Activated naive CD4-positive, alpha-beta T cell treated with anti-CD3 and anti-CD28 coated beads, Interleukin-2, amount 50 U/mL, for 24 hours (primary cell): ENCODE measurements around the gene BMP4.

Experiments used
- H3K27ac Mint-ChIP-seq: one replicate; pipeline ENCODE4 v1.8.0; 2021; ENCODE audit warnings: mild to moderate bottlenecking, mixed read lengths
- H3K27me3 Mint-ChIP-seq: one replicate; pipeline ENCODE4 v1.8.0; 2021; ENCODE audit warnings: mixed read lengths
- H3K36me3 Mint-ChIP-seq: one replicate; pipeline ENCODE4 v1.8.0; 2021; ENCODE audit warnings: mixed read lengths
- H3K4me1 Mint-ChIP-seq: one replicate; pipeline ENCODE4 v1.8.0; 2021; ENCODE audit warnings: mixed read lengths
- H3K4me3 Mint-ChIP-seq: one replicate; pipeline ENCODE4 v1.8.0; 2021; ENCODE audit warnings: mild to moderate bottlenecking, mixed read lengths
- H3K9me3 Mint-ChIP-seq: one replicate; pipeline ENCODE4 v1.8.0; 2021; ENCODE audit warnings: mixed read lengths

Gene BMP4

GRCh38 chr14:53978194-53978593 lies 21.6 kb upstream of the BMP4 start:
- H3K9me3 Mint-ChIP-seq = no peaks in the 10 kb centered on the region
- H3K27ac Mint-ChIP-seq = no peak overlapping the region

GRCh38 chr14:53975444-53975843 lies 18.8 kb upstream of the BMP4 start:
- H3K4me1 Mint-ChIP-seq = no peaks in the 10 kb centered on the region
- H3K36me3 Mint-ChIP-seq = no peaks in the 10 kb centered on the region
- H3K9me3 Mint-ChIP-seq = no peaks in the 10 kb centered on the region
- H3K27me3 Mint-ChIP-seq = peaks cover 1% of the 10 kb centered on the region
- H3K4me3 Mint-ChIP-seq = no peak overlapping the region
- H3K27ac Mint-ChIP-seq = no peak overlapping the region

More at GRCh38 chr14:53978194-53978593, 21.6 kb upstream of the BMP4 start:
- Mint-ChIP-seq H3K4me1 (no peaks in the 10 kb centered on the region), H3K4me3 (no peak overlapping the region), H3K36me3 (no peaks in the 10 kb centered on the region), H3K27me3 (no peaks in the 10 kb centered on the region)

- Mint-ChIP-seq H3K36me3 (no peaks in the 10 kb centered on the region), H3K4me1 (no peaks in the 10 kb centered on the region), H3K27me3 (peaks cover 4% of the 10 kb centered on the region), H3K4me3 (no peak overlapping the region), H3K27ac (no peak overlapping the region), H3K9me3 (no peaks in the 10 kb centered on the region)
These were observed 14.9 kb upstream of the BMP4 start for GRCh38 chr14:53971521-53971920.

GRCh38 chr14:53969326-53969725 lies 12.7 kb upstream of the BMP4 start:
- H3K27me3 Mint-ChIP-seq = peaks cover 9% of the 10 kb centered on the region
- no peak overlapping the region for H3K4me3 Mint-ChIP-seq
- H3K27ac Mint-ChIP-seq = no peak overlapping the region
- H3K4me1 Mint-ChIP-seq = no peaks in the 10 kb centered on the region
- no peaks in the 10 kb centered on the region for H3K9me3 Mint-ChIP-seq
- no peaks in the 10 kb centered on the region for H3K36me3 Mint-ChIP-seq

- Mint-ChIP-seq H3K4me1 (no peaks in the 10 kb centered on the region), H3K9me3 (no peaks in the 10 kb centered on the region), H3K27me3 (peaks cover 14% of the 10 kb centered on the region), H3K36me3 (no peaks in the 10 kb centered on the region), H3K4me3 (no peak overlapping the region), H3K27ac (no peak overlapping the region)
These were observed 12.1 kb upstream of the BMP4 start for GRCh38 chr14:53968726-53969125.

- no peaks in the 10 kb centered on the region for H3K36me3 Mint-ChIP-seq
- no peak overlapping the region for H3K27ac Mint-ChIP-seq
- peaks cover 6% of the 10 kb centered on the region for H3K4me1 Mint-ChIP-seq
- peaks cover 24% of the 10 kb centered on the region for H3K27me3 Mint-ChIP-seq
- no peaks in the 10 kb centered on the region for H3K9me3 Mint-ChIP-seq
- no peak overlapping the region for H3K4me3 Mint-ChIP-seq
These were observed 11.0 kb upstream of the BMP4 start for GRCh38 chr14:53967606-53968005.

- Mint-ChIP-seq H3K9me3 (no peaks in the 10 kb centered on the region), H3K36me3 (no peaks in the 10 kb centered on the region), H3K4me3 (no peak overlapping the region), H3K27me3 (peaks cover 32% of the 10 kb centered on the region), H3K27ac (no peak overlapping the region), H3K4me1 (peaks cover 6% of the 10 kb centered on the region)
These were observed 7.6 kb upstream of the BMP4 start for GRCh38 chr14:53964249-53964648.

GRCh38 chr14:53963320-53964227 lies 6.9 kb upstream of the BMP4 start:
- no peak overlapping the region for H3K4me3 Mint-ChIP-seq

GRCh38 chr14:53962953-53963319 lies 6.3 kb upstream of the BMP4 start:
- Mint-ChIP-seq H3K27ac (no peak overlapping the region), H3K36me3 (no peaks in the 10 kb centered on the region), H3K4me3 (no peak overlapping the region), H3K27me3 (peaks cover 33% of the 10 kb centered on the region), H3K4me1 (peaks cover 6% of the 10 kb centered on the region), H3K9me3 (no peaks in the 10 kb centered on the region)

More at GRCh38 chr14:53963320-53964227, 6.9 kb upstream of the BMP4 start:
- Mint-ChIP-seq H3K27ac (no peak overlapping the region), H3K4me1 (peaks cover 6% of the 10 kb centered on the region), H3K36me3 (no peaks in the 10 kb centered on the region), H3K27me3 (peaks cover 33% of the 10 kb centered on the region), H3K9me3 (no peaks in the 10 kb centered on the region)

- Mint-ChIP-seq H3K4me3 (no peak overlapping the region), H3K9me3 (no peaks in the 10 kb centered on the region), H3K4me1 (peaks cover 39% of the 10 kb centered on the region), H3K27me3 (peaks cover 48% of the 10 kb centered on the region), H3K27ac (no peak overlapping the region), H3K36me3 (no peaks in the 10 kb centered on the region)
These were observed 2.0 kb upstream of the BMP4 start for GRCh38 chr14:53958628-53959027.

GRCh38 chr14:53957739-53958138 lies 1.1 kb upstream of the BMP4 start:
- Mint-ChIP-seq H3K27ac (no peak overlapping the region), H3K36me3 (no peaks in the 10 kb centered on the region), H3K4me1 (peaks cover 38% of the 10 kb centered on the region), H3K4me3 (no peak overlapping the region), H3K27me3 (peaks cover 46% of the 10 kb centered on the region), H3K9me3 (no peaks in the 10 kb centered on the region)

GRCh38 chr14:53955671-53956426 lies 776 bp downstream of the BMP4 start:
- Mint-ChIP-seq H3K27ac (no peak overlapping the region), H3K9me3 (no peaks in the 10 kb centered on the region), H3K36me3 (no peaks in the 10 kb centered on the region), H3K4me3 (peak overlapping the region; percentile 54), H3K27me3 (peaks cover 48% of the 10 kb centered on the region), H3K4me1 (peaks cover 41% of the 10 kb centered on the region)

GRCh38 chr14:53955229-53955556 lies 1.4 kb downstream of the BMP4 start:
- Mint-ChIP-seq H3K9me3 (no peaks in the 10 kb centered on the region), H3K4me3 (peak overlapping the region; percentile 60), H3K4me1 (peaks cover 41% of the 10 kb centered on the region), H3K27me3 (peaks cover 51% of the 10 kb centered on the region), H3K27ac (no peak overlapping the region), H3K36me3 (no peaks in the 10 kb centered on the region)

GRCh38 chr14:53954551-53955228 lies 1.9 kb downstream of the BMP4 start:
- H3K27ac Mint-ChIP-seq = no peak overlapping the region
- H3K27me3 Mint-ChIP-seq = peaks cover 51% of the 10 kb centered on the region
- peaks cover 41% of the 10 kb centered on the region for H3K4me1 Mint-ChIP-seq
- no peaks in the 10 kb centered on the region for H3K9me3 Mint-ChIP-seq
- H3K36me3 Mint-ChIP-seq = no peaks in the 10 kb centered on the region
- peak overlapping the region; percentile 76 for H3K4me3 Mint-ChIP-seq

- no peak overlapping the region for H3K27ac Mint-ChIP-seq
- no peaks in the 10 kb centered on the region for H3K9me3 Mint-ChIP-seq
These were observed 2.6 kb downstream of the BMP4 start for GRCh38 chr14:53953828-53954550.

More at GRCh38 chr14:53953828-53954550, 2.6 kb downstream of the BMP4 start:
- peak overlapping the region; percentile 76 for H3K4me3 Mint-ChIP-seq
- peaks cover 48% of the 10 kb centered on the region for H3K27me3 Mint-ChIP-seq
- no peaks in the 10 kb centered on the region for H3K36me3 Mint-ChIP-seq
- H3K4me1 Mint-ChIP-seq = peaks cover 41% of the 10 kb centered on the region
